HCEC 1CT (cell line): Measurements from ENCODE around the gene LCMT1.
"Not testable (repeated sequence)": the region's sequence is repeated elsewhere in the genome, so short reads cannot be mapped to it uniquely, and the experiment has no call there.

ENCODE experiments used
- DNase-seq: peaks from one replicate; pipeline ENCODE4 v3.0.0-alpha.2; 2017

Gene LCMT1

GRCh38 chr16:25097276-25097975 is 14.1 kb upstream of the LCMT1 start:
- peak; percentile 61 for DNase-seq

- no peak for DNase-seq
Observed at GRCh38 chr16:25100511-25100910, 11.0 kb upstream of the LCMT1 start.

GRCh38 chr16:25106567-25107465 is 4.7 kb upstream of the LCMT1 start:
- peak; percentile 86 for DNase-seq

- DNase-seq = no peak
Observed at GRCh38 chr16:25107466-25107792, 4.1 kb upstream of the LCMT1 start.

GRCh38 chr16:25108054-25108453 is 3.5 kb upstream of the LCMT1 start:
- DNase-seq = no peak

- DNase-seq = peak; percentile 93
Observed at GRCh38 chr16:25109643-25110042, 1.9 kb upstream of the LCMT1 start.

GRCh38 chr16:25110387-25110947 is 1.1 kb upstream of the LCMT1 start:
- no peak for DNase-seq

GRCh38 chr16:25114121-25114520 is 2.6 kb downstream of the LCMT1 start:
- no peak for DNase-seq

- no peak for DNase-seq
Observed at GRCh38 chr16:25118851-25119578, 7.5 kb downstream of the LCMT1 start.

- DNase-seq = no peak
Observed at GRCh38 chr16:25121824-25122600, 10.5 kb downstream of the LCMT1 start.

GRCh38 chr16:25124503-25124902 is 13.0 kb downstream of the LCMT1 start:
- no peak for DNase-seq

- DNase-seq = peak; percentile 10
Observed at GRCh38 chr16:25126086-25126666, 14.6 kb downstream of the LCMT1 start.

- peak; percentile 83 for DNase-seq
Observed at GRCh38 chr16:25126820-25127232, 15.3 kb downstream of the LCMT1 start.

- not testable (repeated sequence) for DNase-seq
Observed at GRCh38 chr16:25132751-25133150, 21.2 kb downstream of the LCMT1 start.

GRCh38 chr16:25134166-25134700 is 22.7 kb downstream of the LCMT1 start:
- DNase-seq = no peak

GRCh38 chr16:25135254-25135878 is 23.8 kb downstream of the LCMT1 start:
- peak; percentile 65 for DNase-seq

GRCh38 chr16:25138130-25138529 is 26.6 kb downstream of the LCMT1 start:
- no peak for DNase-seq

GRCh38 chr16:25140459-25140858 is 28.9 kb downstream of the LCMT1 start:
- DNase-seq = no peak

- no peak for DNase-seq
Observed at GRCh38 chr16:25141648-25142047, 30.1 kb downstream of the LCMT1 start.

GRCh38 chr16:25143928-25144327 is 32.4 kb downstream of the LCMT1 start:
- no peak for DNase-seq

GRCh38 chr16:25148568-25149215 is 37.1 kb downstream of the LCMT1 start:
- no peak for DNase-seq
